ENCODE data around the gene C13orf42. TPM values are rescaled to one million over a fixed set of nuclear protein-coding genes. Genes with fewer than 3 reads are reported as not detected.

The C13orf42 gene
- total and polyA plus RNA-seq, 9 donors = 0.04 TPM; not detected in 8

GRCh38 chr13:51035978-51036377 is 75.1 kb downstream of the C13orf42 start:
- H3K36me3 ChIP-seq = no peaks in the 10 kb centered on the region
- TF ChIP-seq, protein P1, sequence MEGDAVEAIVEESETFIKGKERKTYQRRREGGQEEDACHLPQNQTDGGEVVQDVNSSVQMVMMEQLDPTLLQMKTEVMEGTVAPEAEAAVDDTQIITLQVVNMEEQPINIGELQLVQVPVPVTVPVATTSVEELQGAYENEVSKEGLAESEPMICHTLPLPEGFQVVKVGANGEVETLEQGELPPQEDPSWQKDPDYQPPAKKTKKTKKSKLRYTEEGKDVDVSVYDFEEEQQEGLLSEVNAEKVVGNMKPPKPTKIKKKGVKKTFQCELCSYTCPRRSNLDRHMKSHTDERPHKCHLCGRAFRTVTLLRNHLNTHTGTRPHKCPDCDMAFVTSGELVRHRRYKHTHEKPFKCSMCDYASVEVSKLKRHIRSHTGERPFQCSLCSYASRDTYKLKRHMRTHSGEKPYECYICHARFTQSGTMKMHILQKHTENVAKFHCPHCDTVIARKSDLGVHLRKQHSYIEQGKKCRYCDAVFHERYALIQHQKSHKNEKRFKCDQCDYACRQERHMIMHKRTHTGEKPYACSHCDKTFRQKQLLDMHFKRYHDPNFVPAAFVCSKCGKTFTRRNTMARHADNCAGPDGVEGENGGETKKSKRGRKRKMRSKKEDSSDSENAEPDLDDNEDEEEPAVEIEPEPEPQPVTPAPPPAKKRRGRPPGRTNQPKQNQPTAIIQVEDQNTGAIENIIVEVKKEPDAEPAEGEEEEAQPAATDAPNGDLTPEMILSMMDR (IDR thresholded peaks at IDR 0.05) = no peak
- no peak for TF ChIP-seq POLR2A (IDR thresholded peaks at IDR 0.05)
- no peak for TF ChIP-seq EP300 (IDR thresholded peaks at IDR 0.05)
- intact Hi-C loops (cut with DNase I) = no loop called here
- 51 to 66% (median 56%) methylated on average over 2 of the region's 2 CpGs for WGBS, 3 donors
- H3K4me1 ChIP-seq (ENCODE audit: insufficient read depth) = no peaks in the 10 kb centered on the region
- no peak overlapping the region for H3K27ac ChIP-seq
- no peaks in the 10 kb centered on the region for H3K9me3 ChIP-seq
- no peak for DNase-seq
- H3K27me3 ChIP-seq = no peaks in the 10 kb centered on the region
- H3K4me3 ChIP-seq = no peak overlapping the region

- Histone ChIP-seq H3K4me3 (no peak overlapping the region), H3K27ac (no peak overlapping the region), H3K27me3 (no peaks in the 10 kb centered on the region), H3K36me3 (no peaks in the 10 kb centered on the region), H3K4me1 (ENCODE audit: insufficient read depth) (no peaks in the 10 kb centered on the region), H3K9me3 (no peaks in the 10 kb centered on the region)
- 89 to 92% (median 89%) methylated on average over 4 of the region's 4 CpGs for WGBS, 3 donors
- no peak for TF ChIP-seq EP300 (IDR thresholded peaks at IDR 0.05)
- no peak for TF ChIP-seq POLR2A (IDR thresholded peaks at IDR 0.05)
- TF ChIP-seq, protein P1 (IDR thresholded peaks at IDR 0.05) = no peak
- no peak for DNase-seq
- intact Hi-C loops (cut with DNase I) = no loop called here
Observed at GRCh38 chr13:51035469-51035868, 75.6 kb downstream of the C13orf42 start.

DNA sequence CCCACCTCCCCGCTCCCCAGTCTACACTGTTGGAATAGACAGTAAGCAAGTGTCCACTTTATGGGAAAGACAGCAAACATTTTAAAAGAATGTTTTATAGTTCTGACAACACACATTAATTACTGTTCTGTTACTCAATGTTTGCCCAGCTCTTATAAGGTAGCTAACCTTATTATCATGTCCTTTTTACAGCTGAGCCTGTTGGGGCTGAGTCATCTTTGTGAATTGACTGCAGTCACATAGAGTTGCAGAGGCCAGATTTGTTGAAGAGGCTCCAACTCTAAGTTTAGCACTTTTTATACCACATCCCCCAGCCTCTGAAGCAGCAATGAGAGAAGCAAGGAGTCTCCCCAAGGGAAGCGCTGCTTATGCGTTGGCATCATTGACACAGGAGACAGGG is 76.2 kb downstream of the C13orf42 start:
- TF ChIP-seq POLR2A (IDR thresholded peaks at IDR 0.05) = no peak
- TF ChIP-seq, protein P1 (IDR thresholded peaks at IDR 0.05) = no peak
- TF ChIP-seq EP300 (IDR thresholded peaks at IDR 0.05) = no peak
- Histone ChIP-seq H3K27ac (no peak overlapping the region), H3K4me3 (no peak overlapping the region), H3K27me3 (no peaks in the 10 kb centered on the region), H3K36me3 (no peaks in the 10 kb centered on the region), H3K4me1 (ENCODE audit: insufficient read depth) (no peaks in the 10 kb centered on the region), H3K9me3 (no peaks in the 10 kb centered on the region)
- DNase-seq = no peak
- intact Hi-C loops (cut with DNase I) = no loop called here
- 90 to 96% (median 94%) methylated on average over 3 of the region's 3 CpGs for WGBS, 3 donors

- intact Hi-C loops (cut with DNase I) = no loop called here
- TF ChIP-seq POLR2A (IDR thresholded peaks at IDR 0.05) (no peak), EP300 (IDR thresholded peaks at IDR 0.05) (no peak)
- TF ChIP-seq, protein P1 (IDR thresholded peaks at IDR 0.05) = no peak
- WGBS, 3 donors = 47 to 65% (median 60%) methylated on average over 5 of the region's 5 CpGs
- Histone ChIP-seq H3K27me3 (no peaks in the 10 kb centered on the region), H3K9me3 (no peaks in the 10 kb centered on the region), H3K4me1 (ENCODE audit: insufficient read depth) (no peaks in the 10 kb centered on the region), H3K27ac (no peak overlapping the region), H3K4me3 (no peak overlapping the region), H3K36me3 (no peaks in the 10 kb centered on the region)
- DNase-seq = no peak
Observed at GRCh38 chr13:51033421-51034185, 77.5 kb downstream of the C13orf42 start.
